WTC11 (cell line): ENCODE results near the gene TCTN3. TPM values are rescaled to one million over a fixed set of nuclear protein-coding genes. Genes with fewer than 3 reads are reported as not detected.

Experiments used
- ATAC-seq: fragments of 200-7000 bp; cut with Tn5 transposase; 2 replicates; pipeline ENCODE4 v1.10.0; 2021; ENCODE audit warnings: mild to moderate bottlenecking, moderate library complexity
- CTCF ChIA-PET: fragments of 300-600 bp; sonication (Branson Sonifier 250); formaldehyde crosslinking; loops from one replicate; lab custom pipeline; 2021; ENCODE audit warnings: antibody characterized with exemption; lab: Charles Lee
- POLR2A ChIA-PET: fragments of 350-600 bp; sonication (Branson Sonifier 250); formaldehyde crosslinking; loops from one replicate; lab custom pipeline; 2021; ENCODE audit warnings: antibody characterized with exemption; lab: Charles Lee
- DNase-seq: peaks from one replicate; pipeline ENCODE4 v3.0.0; 2021; ENCODE audit warnings: low spot score
- H3K27ac Mint-ChIP-seq: 2 replicates; pipeline ENCODE4 v1.8.0; 2021; ENCODE audit warnings: mixed read lengths
- H3K27me3 Mint-ChIP-seq: 2 replicates; pipeline ENCODE4 v1.8.0; 2021; ENCODE audit warnings: low read depth, mild to moderate bottlenecking, moderate library complexity, mixed read lengths
- H3K36me3 Mint-ChIP-seq: 2 replicates; pipeline ENCODE4 v1.8.0; 2021; ENCODE audit warnings: mixed read lengths
- H3K4me1 Mint-ChIP-seq: 2 replicates; pipeline ENCODE4 v1.8.0; 2022; ENCODE audit warnings: mixed read lengths
- H3K4me3 Mint-ChIP-seq: 2 replicates; pipeline ENCODE4 v1.8.0; 2021; ENCODE audit warnings: mild to moderate bottlenecking, moderate library complexity, mixed read lengths
- H3K9me3 Mint-ChIP-seq: 2 replicates; pipeline ENCODE4 v1.8.0; 2021; ENCODE audit warnings: mixed read lengths
- ARID4B ChIP-seq: sonication (generic); formaldehyde crosslinking; IDR thresholded peaks from 2 replicates; pipeline ENCODE4 v1.8.0; 2023; ENCODE audit warnings: missing genetic modification reagents, mild to moderate bottlenecking, borderline replicate concordance
- CBFB ChIP-seq: sonication (generic); formaldehyde crosslinking; IDR thresholded peaks from 2 replicates; pipeline ENCODE4 v1.8.1; 2022; ENCODE audit warnings: mild to moderate bottlenecking, low read depth, missing genetic modification reagents
- CREM ChIP-seq: sonication (generic); formaldehyde crosslinking; IDR thresholded peaks from 2 replicates; pipeline ENCODE4 v1.8.1; 2022; ENCODE audit warnings: mild to moderate bottlenecking, missing genetic modification reagents, moderate library complexity
- CTCF ChIP-seq: fragments of 200-600 bp; IDR thresholded peaks from 2 replicates; pipeline ENCODE4 v1.8.0; 2022; ENCODE audit warnings: antibody characterized with exemption
- EMX1 ChIP-seq: fragments of 250-450 bp; sonication (Bioruptor Pico); IDR thresholded peaks from 2 replicates; pipeline ENCODE4 v1.8.0; 2021; ENCODE audit warnings: mild to moderate bottlenecking
- ERG ChIP-seq: fragments of 250-450 bp; sonication (Bioruptor Pico); IDR thresholded peaks from 2 replicates; pipeline ENCODE4 v1.8.0; 2021; ENCODE audit warnings: mild to moderate bottlenecking
- FOXK1 ChIP-seq: sonication (generic); formaldehyde crosslinking; IDR thresholded peaks from 2 replicates; pipeline ENCODE4 v1.8.0; 2022; ENCODE audit warnings: mild to moderate bottlenecking, moderate library complexity, missing genetic modification reagents
- KAT7 ChIP-seq: sonication (generic); formaldehyde crosslinking; IDR thresholded peaks from 2 replicates; pipeline ENCODE4 v1.8.1; 2023; ENCODE audit warnings: missing genetic modification reagents, mild to moderate bottlenecking, borderline replicate concordance
- NFATC4 ChIP-seq: fragments of 250-450 bp; sonication (Bioruptor Pico); IDR thresholded peaks from 2 replicates; pipeline ENCODE4 v1.9.0; 2021; ENCODE audit warnings: mild to moderate bottlenecking
- NFE2L1 ChIP-seq: sonication (generic); formaldehyde crosslinking; IDR thresholded peaks from 2 replicates; pipeline ENCODE4 v1.8.1; 2023; ENCODE audit warnings: missing genetic modification reagents
- NR1H2 ChIP-seq: sonication (generic); formaldehyde crosslinking; IDR thresholded peaks from 2 replicates; pipeline ENCODE4 v1.9.0; 2021; ENCODE audit warnings: mild to moderate bottlenecking, moderate library complexity, missing genetic modification reagents
- NR3C1 ChIP-seq: sonication (generic); formaldehyde crosslinking; conservative IDR thresholded peaks from 2 replicates; pipeline ENCODE4 v1.8.1; 2023; ENCODE audit warnings: low read depth, mild to moderate bottlenecking, missing genetic modification reagents
- SMAD3 ChIP-seq: sonication (generic); formaldehyde crosslinking; IDR thresholded peaks from 2 replicates; pipeline ENCODE4 v1.8.0; 2022; ENCODE audit warnings: missing genetic modification reagents, mild to moderate bottlenecking, borderline replicate concordance
- ZBTB43 ChIP-seq: sonication (generic); formaldehyde crosslinking; IDR thresholded peaks from 2 replicates; pipeline ENCODE4 v1.8.1; 2023; ENCODE audit warnings: mild to moderate bottlenecking, missing genetic modification reagents
- ZNF281 ChIP-seq: sonication (generic); formaldehyde crosslinking; IDR thresholded peaks from 2 replicates; pipeline ENCODE4 v1.8.0; 2023; ENCODE audit warnings: mild to moderate bottlenecking, missing genetic modification reagents
- ZNF423 ChIP-seq: fragments of 250-450 bp; sonication (Bioruptor Pico); IDR thresholded peaks from 2 replicates; pipeline ENCODE4 v2.1.2; 2022; ENCODE audit warnings: mild to moderate bottlenecking, moderate library complexity
- total RNA-seq: library from RNA; stranded (reverse); gene quantifications from 3 replicates; pipeline ENCODE4 v1.2.3, GENCODE V29; 2021

Gene TCTN3
- total RNA-seq, 1 experiment from 2014 or later: 26.4 TPM

- Mint-ChIP-seq H3K27ac (no peak overlapping the region), H3K27me3 (peaks cover 9% of the 10 kb centered on the region), H3K9me3 (peaks cover 31% of the 10 kb centered on the region), H3K4me1 (peaks cover 10% of the 10 kb centered on the region), H3K4me3 (no peak overlapping the region), H3K36me3 (peaks cover 16% of the 10 kb centered on the region)
- CTCF ChIA-PET: no interaction called here
- DNase-seq (no peak), ATAC-seq (no peak)
- TF ChIP-seq FOXK1 (CRISPR knock-in tag) (no peak), SMAD3 (CRISPR knock-in tag) (no peak), CREM (CRISPR knock-in tag) (no peak), KAT7 (CRISPR knock-in tag) (no peak), ERG (no peak), ZNF281 (CRISPR knock-in tag) (no peak), ZNF423 (CRISPR knock-in tag) (no peak), ZBTB43 (CRISPR knock-in tag) (no peak), NR1H2 (CRISPR knock-in tag) (no peak), CTCF (no peak), NFATC4 (CRISPR knock-in tag) (no peak), CBFB (no peak), EMX1 (CRISPR knock-in tag) (no peak), NFE2L1 (CRISPR knock-in tag) (no peak), NR3C1 (CRISPR knock-in tag) (no peak), ARID4B (CRISPR knock-in tag) (no peak)
- POLR2A ChIA-PET: no interaction called here
Observed at GRCh38 chr10:95697429-95697828, 3.7 kb upstream of the TCTN3 start.
